GM21717 (cell line): ENCODE measurements around the gene ZMYND19.
"Not testable (repeated sequence)": the region's sequence is repeated elsewhere in the genome, so short reads cannot be mapped to it uniquely, and the experiment has no call there.

Source experiments
- ATAC-seq: cut with Tn5 transposase; IDR thresholded peaks from one replicate; pipeline ENCODE4 v1.9.1; 2021; ENCODE audit warnings: mild to moderate bottlenecking, moderate library complexity; ENCODE audit not compliant: unreplicated experiment

ZMYND19 gene

GRCh38 chr9:137590469-137591383 lies at the start of gene ZMYND19:
Gene ZMYND19 (minus strand): TSS chr9:137590512. CDS start chr9:137590263, 249 bp downstream.
- ATAC-seq: peak; percentile 62

GRCh38 chr9:137639303-137640051 lies 49.2 kb upstream of the ZMYND19 start:
- peak; percentile 61 for ATAC-seq

GRCh38 chr9:137638680-137639079 lies 48.4 kb upstream of the ZMYND19 start:
- ATAC-seq: no peak

- ATAC-seq: no peak
Measured at GRCh38 chr9:137634016-137634415, 43.7 kb upstream of the ZMYND19 start.

GRCh38 chr9:137632230-137633161 lies 42.2 kb upstream of the ZMYND19 start:
- ATAC-seq: no peak

- ATAC-seq: no peak
Measured at GRCh38 chr9:137631345-137632229, 41.3 kb upstream of the ZMYND19 start.

GRCh38 chr9:137630679-137631078 lies 40.4 kb upstream of the ZMYND19 start:
- no peak for ATAC-seq

GRCh38 chr9:137630126-137630525 lies 39.8 kb upstream of the ZMYND19 start:
- no peak for ATAC-seq

GRCh38 chr9:137627406-137627805 lies 37.1 kb upstream of the ZMYND19 start:
- not testable (repeated sequence) for ATAC-seq

GRCh38 chr9:137626464-137626863 lies 36.2 kb upstream of the ZMYND19 start:
- no peak for ATAC-seq

GRCh38 chr9:137622211-137622610 lies 31.9 kb upstream of the ZMYND19 start:
- ATAC-seq: not testable (repeated sequence)

GRCh38 chr9:137621131-137621757 lies 30.9 kb upstream of the ZMYND19 start:
- ATAC-seq: no peak

- no peak for ATAC-seq
Measured at GRCh38 chr9:137620581-137620980, 30.3 kb upstream of the ZMYND19 start.

GRCh38 chr9:137620048-137620405 lies 29.7 kb upstream of the ZMYND19 start:
- ATAC-seq: no peak

- ATAC-seq: peak; percentile 9
Measured at GRCh38 chr9:137619240-137620047, 29.1 kb upstream of the ZMYND19 start.

- ATAC-seq: peak; percentile 43
Measured at GRCh38 chr9:137618105-137619067, 28.1 kb upstream of the ZMYND19 start, which contains the start of gene EHMT1. Gene EHMT1 (plus strand): TSS chr9:137619005. CDS start chr9:137619029, 24 bp downstream.

GRCh38 chr9:137615387-137615871 lies 25.1 kb upstream of the ZMYND19 start:
- ATAC-seq: no peak
